GM12891 (cell line): ENCODE data around the gene PRPF18.
A peak's percentile ranks its signal among the peaks of the same experiment; 100 is the strongest.

Experiments used
- DNase-seq: peaks from one replicate; pipeline ENCODE4 v3.0.0; 2011; ENCODE audit warnings: low spot score; ENCODE audit not compliant: insufficient read length
- FAIRE-seq: peaks from 2 replicates; lab custom pipeline; 2011; peaks lifted over from hg19 to GRCh38; lab: Jason Lieb, UNC
- PAX5 ChIP-seq: IDR thresholded peaks from 2 replicates; pipeline ENCODE4 v1.6.1; 2011; ENCODE audit warnings: low read length, moderate library complexity, mild to moderate bottlenecking; ENCODE audit not compliant: insufficient read depth, severe bottlenecking
- POLR2A ChIP-seq: IDR thresholded peaks from 2 replicates; pipeline ENCODE4 v1.6.1; 2011; ENCODE audit warnings: low read depth, low read length, control low read depth
- POLR2AphosphoS5 ChIP-seq: IDR thresholded peaks from 2 replicates; pipeline ENCODE4 v1.6.1; 2011; ENCODE audit warnings: low read depth, low read length, control low read depth
- POU2F2 ChIP-seq: IDR thresholded peaks from 2 replicates; pipeline ENCODE4 v1.6.1; 2011; ENCODE audit warnings: low read depth, mild to moderate bottlenecking, control low read depth, low read length, moderate library complexity
- SPI1 ChIP-seq: IDR thresholded peaks from 2 replicates; pipeline ENCODE4 v1.6.1; 2011; ENCODE audit warnings: low read depth, low read length, control low read depth
- TAF1 ChIP-seq: IDR thresholded peaks from 2 replicates; pipeline ENCODE4 v1.6.1; 2011; ENCODE audit warnings: low read depth, low read length, control low read depth

The PRPF18 gene

GRCh38 chr10:13593535-13593934 is 6.8 kb downstream of the PRPF18 start:
- no peak for TF ChIP-seq POU2F2
- TF ChIP-seq SPI1: no peak
- TF ChIP-seq POLR2A: no peak
- no peak for TF ChIP-seq PAX5
- TF ChIP-seq TAF1: no peak
- TF ChIP-seq POLR2AphosphoS5: no peak
- FAIRE-seq (no peak), DNase-seq (no peak)

GRCh38 chr10:13594641-13595040 is 7.9 kb downstream of the PRPF18 start:
- TF ChIP-seq PAX5 (no peak), TAF1 (no peak), POLR2AphosphoS5 (no peak), SPI1 (no peak), POU2F2 (no peak), POLR2A (no peak)
- DNase-seq: no peak
- FAIRE-seq: no peak

DNA sequence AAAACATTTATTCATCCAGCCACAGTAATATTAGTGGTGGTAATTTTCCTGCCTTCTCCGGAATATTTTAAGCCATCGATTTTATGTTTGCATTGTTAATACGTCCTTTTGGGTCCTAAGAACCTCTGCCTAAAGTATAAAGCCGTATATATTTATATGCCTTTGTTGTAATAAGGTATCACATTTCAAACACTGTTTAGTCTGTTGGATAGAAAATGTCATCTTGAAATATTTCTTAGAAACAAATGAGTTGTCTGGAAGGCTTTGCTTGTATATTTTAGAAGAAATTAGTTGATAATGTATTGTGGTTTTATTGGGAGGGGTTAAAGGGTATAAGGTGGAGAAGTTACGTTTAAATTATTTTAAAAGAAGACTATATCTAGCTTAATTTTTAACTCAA is 11.1 kb downstream of the PRPF18 start:
- DNase-seq: no peak
- FAIRE-seq: no peak
- TF ChIP-seq POLR2A: no peak
- no peak for TF ChIP-seq TAF1

DNA sequence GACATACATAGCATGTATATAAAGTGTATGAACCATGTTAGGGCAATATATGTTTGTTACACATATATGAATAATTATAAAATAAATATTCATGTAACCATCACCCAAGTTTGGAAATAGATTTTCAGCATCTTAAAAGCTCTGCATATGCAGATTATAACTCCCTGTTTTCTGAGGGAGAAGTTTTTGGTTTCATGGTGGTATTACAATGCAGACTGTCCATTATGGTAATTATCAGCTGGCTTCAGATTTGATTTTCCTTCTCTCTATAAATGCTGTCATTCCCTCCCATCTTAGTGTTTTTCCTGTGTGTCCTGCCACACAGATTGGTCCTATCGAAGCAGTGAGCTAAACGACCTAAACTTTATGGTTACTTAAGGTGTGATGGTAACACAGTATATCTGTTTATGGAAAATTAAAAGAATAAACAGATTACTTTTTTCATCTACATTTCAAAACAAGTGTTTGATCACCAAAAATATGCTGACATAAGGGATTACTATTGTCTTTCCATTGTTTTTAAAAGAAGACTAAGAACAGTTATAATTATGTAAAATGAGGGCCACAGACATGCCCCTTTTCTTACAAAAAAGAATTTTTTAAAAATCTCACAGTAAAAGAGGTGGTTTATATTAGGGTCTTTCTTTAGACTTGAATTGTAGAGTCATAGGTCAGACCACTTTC is 17.7 kb downstream of the PRPF18 start:
- FAIRE-seq (no peak), DNase-seq (no peak)
- TF ChIP-seq PAX5 (no peak), POLR2A (no peak), POLR2AphosphoS5 (no peak), POU2F2 (no peak), TAF1 (no peak), SPI1 (no peak)

DNA sequence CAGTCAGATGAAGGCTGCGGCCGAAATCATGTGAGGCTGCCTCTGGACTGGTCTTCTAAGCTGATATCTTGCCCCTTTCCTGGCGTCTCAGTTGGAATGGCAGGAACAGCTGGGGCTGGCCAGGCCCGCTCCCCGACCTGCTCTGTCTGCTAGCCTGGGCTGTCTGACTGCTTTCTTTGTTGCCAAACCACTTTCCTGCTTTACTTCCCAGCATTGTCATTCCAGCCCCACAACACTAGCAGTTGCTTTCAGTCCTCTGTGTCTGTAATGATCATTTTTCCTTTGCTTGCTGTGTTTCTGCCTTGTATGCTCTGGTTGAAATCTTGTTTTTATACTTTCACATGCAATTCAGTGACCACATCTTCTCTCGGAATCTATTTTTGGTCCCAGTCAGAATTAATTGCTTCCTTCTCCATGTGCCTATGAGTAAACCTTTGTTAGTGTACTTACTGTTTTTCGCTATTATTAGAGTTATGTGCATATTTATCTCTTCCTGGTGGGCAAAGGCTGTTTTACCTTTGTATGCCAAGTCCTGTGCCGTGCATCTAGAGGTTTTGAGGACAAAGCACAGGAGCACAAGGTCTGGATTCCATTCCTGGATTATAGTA is 21.6 kb downstream of the PRPF18 start:
- DNase-seq: no peak
- no peak for FAIRE-seq

GRCh38 chr10:13612654-13613373 is 26.0 kb downstream of the PRPF18 start:
- no peak for FAIRE-seq
- DNase-seq: no peak
- TF ChIP-seq POU2F2 (no peak), PAX5 (no peak), POLR2A (no peak), SPI1 (no peak), POLR2AphosphoS5 (no peak), TAF1 (no peak)

More for the DNA sequence above, 21.6 kb downstream of the PRPF18 start:
- TF ChIP-seq POU2F2 (no peak), POLR2AphosphoS5 (no peak)

DNA sequence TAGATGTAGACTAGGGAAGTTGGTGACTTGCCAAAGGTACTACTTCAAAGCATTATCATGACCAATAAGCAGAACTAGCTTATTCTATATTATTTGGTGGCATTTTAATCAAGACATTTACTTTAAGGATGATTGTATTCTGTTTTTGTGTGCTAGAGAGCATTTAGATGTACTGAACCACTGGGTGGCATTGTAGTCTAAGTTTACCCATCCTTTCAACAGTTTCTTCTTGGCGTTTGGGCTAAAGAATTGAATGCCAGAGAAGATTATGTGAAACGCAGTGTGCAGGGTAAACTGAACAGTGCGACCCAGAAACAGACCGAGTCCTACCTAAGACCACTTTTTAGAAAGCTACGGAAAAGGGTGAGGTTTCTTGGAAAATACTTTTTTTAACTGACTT is 26.8 kb downstream of the PRPF18 start:
- TF ChIP-seq POLR2A (no peak), POU2F2 (no peak), PAX5 (no peak), POLR2AphosphoS5 (no peak), SPI1 (no peak)
- FAIRE-seq (peak; percentile 80), DNase-seq (no peak)

DNA sequence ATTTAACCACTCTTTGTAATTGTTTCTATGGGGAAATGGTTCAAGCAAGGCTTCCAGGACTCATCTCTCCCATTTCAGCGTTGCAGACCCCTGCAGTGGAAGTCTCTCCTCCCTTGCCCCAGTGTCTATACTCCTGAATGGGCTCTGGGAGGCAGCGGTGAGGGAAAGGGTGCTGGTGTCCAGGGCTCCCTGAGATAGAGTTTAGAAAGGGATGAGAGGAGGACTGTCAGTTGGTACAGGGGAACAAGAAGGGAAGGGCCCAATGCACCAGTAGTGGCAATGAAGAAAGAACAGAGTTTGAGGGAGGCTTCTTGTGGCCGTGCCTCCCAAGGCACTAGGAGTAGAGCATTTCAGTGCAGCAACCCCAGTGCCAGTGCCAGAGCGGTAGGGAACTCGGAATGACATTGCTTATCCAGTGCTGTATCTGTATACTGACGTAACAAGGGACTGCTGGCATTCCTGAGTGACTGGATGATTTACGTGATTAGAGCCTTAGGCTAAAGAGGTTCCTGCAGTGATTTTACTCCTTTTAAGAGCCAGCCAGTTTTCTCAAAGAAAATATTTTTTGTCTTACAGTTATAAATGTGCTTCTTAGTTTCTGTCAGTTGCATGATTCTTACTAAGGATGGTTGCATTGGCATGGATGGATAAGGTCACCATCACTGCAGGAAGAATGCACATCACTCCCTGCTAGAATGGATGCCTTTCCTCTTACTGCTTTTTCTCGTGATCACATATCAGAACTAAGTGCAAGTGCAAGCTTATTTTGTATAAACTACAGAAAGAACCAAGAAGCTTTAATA is 28.0 kb downstream of the PRPF18 start:
- TF ChIP-seq POLR2AphosphoS5 (no peak), SPI1 (no peak), POU2F2 (no peak), PAX5 (no peak), POLR2A (no peak), TAF1 (no peak)
- FAIRE-seq (no peak), DNase-seq (no peak)

GRCh38 chr10:13615650-13616300 is 29.0 kb downstream of the PRPF18 start:
- DNase-seq (no peak), FAIRE-seq (no peak)
- no peak for TF ChIP-seq POLR2AphosphoS5
- no peak for TF ChIP-seq TAF1
- no peak for TF ChIP-seq POLR2A
- TF ChIP-seq POU2F2: no peak
- TF ChIP-seq PAX5: no peak
- no peak for TF ChIP-seq SPI1
